CD4-positive, alpha-beta T cell treated with Interleukin-17A for 1 hour (primary cell): ENCODE data around the gene SLC24A2.
A peak's percentile ranks its signal among the peaks of the same experiment; 100 is the strongest.

ENCODE experiments used
- DNase-seq: peaks from one replicate; pipeline ENCODE4 v3.0.0-alpha.2; 2020

Gene SLC24A2

GRCh38 chr9:19754921-19755320 is 33.9 kb downstream of the SLC24A2 start:
- DNase-seq: no peak

DNA sequence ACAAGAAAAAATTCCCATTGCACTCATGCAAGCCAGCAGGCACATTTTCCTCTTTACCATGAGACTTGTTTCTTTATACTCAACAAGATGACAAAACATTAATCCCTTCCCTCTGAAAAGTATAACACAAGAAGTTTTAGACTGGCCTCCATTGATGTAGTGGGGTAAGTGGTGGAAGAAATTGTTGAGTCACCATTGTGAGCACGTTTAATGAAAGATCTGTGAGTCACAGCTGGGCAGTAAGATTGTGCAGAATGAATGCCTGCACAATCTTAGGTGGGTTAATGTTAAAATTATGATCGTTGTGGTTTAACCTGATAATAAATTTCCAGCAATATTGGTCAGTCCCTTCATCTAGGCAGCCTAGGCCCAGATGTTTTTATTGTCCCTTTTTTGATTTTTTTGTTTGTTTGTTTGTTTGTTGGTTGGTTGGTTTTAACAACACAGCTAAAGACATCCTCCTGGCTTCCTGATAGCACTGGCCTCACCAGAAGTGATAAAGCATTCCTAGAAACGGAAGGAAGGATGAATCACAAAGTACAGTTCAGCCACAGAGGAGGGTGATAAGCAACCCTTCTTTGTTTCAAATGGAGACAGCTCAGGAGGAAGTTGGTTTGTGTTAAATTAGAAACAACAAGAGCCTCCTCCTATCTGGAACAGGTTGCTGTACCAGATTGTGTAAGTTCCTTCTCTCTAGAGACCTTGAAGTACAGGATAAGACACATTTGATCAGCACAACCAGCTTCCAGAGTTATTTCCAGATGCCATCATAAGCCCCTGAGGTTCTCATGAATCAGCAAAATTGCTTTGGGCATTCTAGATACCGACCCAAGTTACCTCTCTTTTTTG is 40.3 kb downstream of the SLC24A2 start:
- peak; percentile 19 for DNase-seq

DNA sequence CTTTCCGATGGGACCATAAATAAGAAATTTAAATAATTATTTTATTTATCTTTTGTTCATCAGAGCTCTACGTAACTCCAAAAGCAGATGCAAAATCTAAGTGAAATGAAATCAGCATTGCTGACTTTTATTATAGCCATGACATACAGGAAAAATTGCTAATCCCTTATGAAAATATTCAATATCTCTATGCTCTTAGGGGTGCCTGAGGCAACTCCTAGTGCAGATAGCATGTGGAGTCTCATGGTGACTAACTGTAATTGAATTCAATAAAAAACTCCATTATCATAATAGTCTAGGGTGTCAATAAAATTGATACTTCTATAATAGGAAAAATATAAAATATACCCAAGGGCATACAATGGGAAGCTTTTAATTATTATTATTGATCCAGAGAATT is 42.6 kb downstream of the SLC24A2 start:
- DNase-seq: no peak

GRCh38 chr9:19741178-19741577 is 47.7 kb downstream of the SLC24A2 start:
- DNase-seq: no peak
